Osteoblast (primary cell): ENCODE results near the gene SLC9C1. TPM values are rescaled to one million over a fixed set of nuclear protein-coding genes. Genes with fewer than 3 reads are reported as not detected.

Source experiments
- DNase-seq: peaks from one replicate; pipeline ENCODE4 v3.0.0; 2011; ENCODE audit warnings: low spot score, mixed read lengths; ENCODE audit not compliant: insufficient read length; ENCODE audit errors: missing footprints
- H2AFZ ChIP-seq: 2 replicates; pipeline ENCODE4 v1.6.0; 2011; ENCODE audit warnings: mild to moderate bottlenecking, low read length
- H3K27ac ChIP-seq: 2 replicates; pipeline ENCODE4 v1.5.1; 2011; ENCODE audit warnings: mild to moderate bottlenecking, low read depth, low read length, moderate library complexity
- H3K27me3 ChIP-seq: 2 replicates; pipeline ENCODE4 v1.6.0; 2012; ENCODE audit warnings: mild to moderate bottlenecking, control low read depth, inconsistent platforms, low read length, moderate library complexity; ENCODE audit not compliant: insufficient read depth
- H3K36me3 ChIP-seq: 2 replicates; pipeline ENCODE4 v1.5.1; 2011; ENCODE audit warnings: mild to moderate bottlenecking, low read length, control low read depth, moderate library complexity; ENCODE audit not compliant: insufficient read depth
- H3K4me1 ChIP-seq: 2 replicates; pipeline ENCODE4 v1.5.1; 2011; ENCODE audit warnings: mild to moderate bottlenecking, low read length, control low read depth, moderate library complexity; ENCODE audit not compliant: insufficient read depth
- H3K4me2 ChIP-seq: 2 replicates; pipeline ENCODE4 v1.6.0; 2011; ENCODE audit warnings: mild to moderate bottlenecking, low read length; ENCODE audit not compliant: insufficient read depth
- H3K4me3 ChIP-seq: fragments of 200-600 bp; sonication (generic); 3 replicates; pipeline ENCODE4 v1.5.1; 2012; ENCODE audit warnings: mild to moderate bottlenecking, low read length, inconsistent platforms; ENCODE audit not compliant: insufficient read depth
- H3K79me2 ChIP-seq: 2 replicates; pipeline ENCODE4 v1.6.0; 2012; ENCODE audit warnings: mild to moderate bottlenecking, low read length, control low read depth, inconsistent platforms; ENCODE audit not compliant: insufficient read depth
- H3K9me3 ChIP-seq: 2 replicates; pipeline ENCODE4 v1.5.1; 2011; ENCODE audit warnings: low read depth, low read length, control low read depth
- H4K20me1 ChIP-seq: 2 replicates; pipeline ENCODE4 v1.6.0; 2012; ENCODE audit warnings: mild to moderate bottlenecking, low read length, control low read depth; ENCODE audit not compliant: insufficient read depth
- CTCF ChIP-seq: IDR thresholded peaks from 2 replicates; pipeline ENCODE4 v1.5.1; 2011; ENCODE audit warnings: mild to moderate bottlenecking, low read depth, low read length, moderate library complexity; ENCODE audit errors: extremely low read depth
- total RNA-seq: library from RNA; depleted of rRNA; stranded (reverse); fragments of >200 nt; gene quantifications from 2 replicates; pipeline ENCODE4 v1.2.3, GENCODE V29; 2012

Gene SLC9C1
- total RNA-seq, 1 donor: not detected

- Histone ChIP-seq H3K27me3 (no peaks in the 10 kb centered on the region), H2AFZ (no peak overlapping the region), H3K36me3 (no peaks in the 10 kb centered on the region), H3K9me3 (no peaks in the 10 kb centered on the region), H4K20me1 (no peaks in the 10 kb centered on the region), H3K27ac (no peak overlapping the region), H3K79me2 (no peaks in the 10 kb centered on the region), H3K4me3 (no peak overlapping the region), H3K4me2 (no peak overlapping the region), H3K4me1 (no peaks in the 10 kb centered on the region)
- no peak for DNase-seq
- no peak for TF ChIP-seq CTCF
Observed at GRCh38 chr3:112141293-112141692, 152.7 kb downstream of the SLC9C1 start.

GRCh38 chr3:112140584-112140983 lies 153.4 kb downstream of the SLC9C1 start:
- no peak for DNase-seq
- no peaks in the 10 kb centered on the region for H3K36me3 ChIP-seq
- H3K4me2 ChIP-seq: no peak overlapping the region
- H4K20me1 ChIP-seq: no peaks in the 10 kb centered on the region
- H2AFZ ChIP-seq: no peak overlapping the region
- no peaks in the 10 kb centered on the region for H3K27me3 ChIP-seq
- no peak overlapping the region for H3K27ac ChIP-seq
- no peak for TF ChIP-seq CTCF
- no peak overlapping the region for H3K4me3 ChIP-seq
- no peaks in the 10 kb centered on the region for H3K79me2 ChIP-seq
- no peaks in the 10 kb centered on the region for H3K9me3 ChIP-seq
- no peaks in the 10 kb centered on the region for H3K4me1 ChIP-seq

- Histone ChIP-seq H3K27ac (no peak overlapping the region), H2AFZ (no peak overlapping the region), H3K36me3 (no peaks in the 10 kb centered on the region), H3K4me1 (no peaks in the 10 kb centered on the region), H4K20me1 (no peaks in the 10 kb centered on the region), H3K4me2 (no peak overlapping the region), H3K4me3 (no peak overlapping the region), H3K79me2 (no peaks in the 10 kb centered on the region), H3K9me3 (no peaks in the 10 kb centered on the region), H3K27me3 (no peaks in the 10 kb centered on the region)
- TF ChIP-seq CTCF: no peak
- no peak for DNase-seq
Observed at GRCh38 chr3:112138219-112138969, 155.6 kb downstream of the SLC9C1 start.

GRCh38 chr3:112137781-112138180 lies 156.2 kb downstream of the SLC9C1 start:
- Histone ChIP-seq H3K27ac (no peak overlapping the region), H3K4me3 (no peak overlapping the region), H4K20me1 (no peaks in the 10 kb centered on the region), H3K9me3 (no peaks in the 10 kb centered on the region), H3K4me2 (no peak overlapping the region), H3K27me3 (no peaks in the 10 kb centered on the region), H3K79me2 (no peaks in the 10 kb centered on the region), H3K36me3 (no peaks in the 10 kb centered on the region), H2AFZ (no peak overlapping the region), H3K4me1 (no peaks in the 10 kb centered on the region)
- TF ChIP-seq CTCF: no peak
- no peak for DNase-seq
